Activated CD8-positive, alpha-beta memory T cell treated with anti-CD3 and anti-CD28 coated beads for 4 hours (primary cell): ENCODE data around the gene GALM.
"Not testable (repeated sequence)": the region's sequence is repeated elsewhere in the genome, so short reads cannot be mapped to it uniquely, and the experiment has no call there.

Experiments used
- DNase-seq, 2 donors: peaks; one replicate each; pipeline ENCODE4 v3.0.0-alpha.2; 2020; ENCODE audit warnings: low read depth in 2 of 2

Gene GALM

GRCh38 chr2:38665854-38666555 lies at the start of gene GALM:
TSS of gene GALM (plus strand) at chr2:38666114. CDS start at chr2:38666162, 48 bp downstream.
- DNase-seq: no peak

- no peak for DNase-seq
These were observed 48.6 kb upstream of the GALM start for GRCh38 chr2:38617301-38617700.

GRCh38 chr2:38619458-38620164 lies 46.3 kb upstream of the GALM start:
- DNase-seq: no peak

GRCh38 chr2:38620282-38620977 lies 45.5 kb upstream of the GALM start:
- DNase-seq: no peak

- DNase-seq: no peak
These were observed 44.9 kb upstream of the GALM start for GRCh38 chr2:38621018-38621417.

- no peak for DNase-seq
These were observed 43.7 kb upstream of the GALM start for GRCh38 chr2:38622210-38622609.

- DNase-seq: no peak
These were observed 39.4 kb upstream of the GALM start for GRCh38 chr2:38626326-38627035.

- no peak for DNase-seq
These were observed 38.5 kb upstream of the GALM start for GRCh38 chr2:38627391-38627790.

GRCh38 chr2:38629684-38630083 lies 36.2 kb upstream of the GALM start:
- DNase-seq: no peak

GRCh38 chr2:38631976-38632375 lies 33.9 kb upstream of the GALM start:
- no peak for DNase-seq

GRCh38 chr2:38632980-38633379 lies 32.9 kb upstream of the GALM start:
- DNase-seq: no peak

- DNase-seq: no peak
These were observed 32.0 kb upstream of the GALM start for GRCh38 chr2:38633895-38634294.

- DNase-seq: no peak
These were observed 31.2 kb upstream of the GALM start for GRCh38 chr2:38634684-38635083.

- DNase-seq: no peak
These were observed 30.8 kb upstream of the GALM start for GRCh38 chr2:38635139-38635538.

GRCh38 chr2:38636069-38636468 lies 29.8 kb upstream of the GALM start:
- DNase-seq: no peak

- DNase-seq: not testable (repeated sequence)
These were observed 23.4 kb upstream of the GALM start for GRCh38 chr2:38642373-38643017.

- DNase-seq: no peak
These were observed 22.8 kb upstream of the GALM start for GRCh38 chr2:38643021-38643671.

- DNase-seq: not testable (repeated sequence)
These were observed 22.0 kb upstream of the GALM start for GRCh38 chr2:38643683-38644511.

- no peak for DNase-seq
These were observed 17.7 kb upstream of the GALM start for GRCh38 chr2:38648107-38648761.
